GM21529 (cell line): Measurements from ENCODE around the gene EGFL7.

Source experiments
- ATAC-seq: cut with Tn5 transposase; IDR thresholded peaks from one replicate; pipeline ENCODE4 v1.9.1; 2021; ENCODE audit not compliant: unreplicated experiment

Gene EGFL7

GRCh38 chr9:136713550-136713949, 50.8 kb downstream of the EGFL7 start:
- no peak for ATAC-seq

- ATAC-seq, result no peak
Observed at GRCh38 chr9:136714096-136714892, 51.6 kb downstream of the EGFL7 start.

GRCh38 chr9:136714893-136715274, 52.2 kb downstream of the EGFL7 start:
- no peak for ATAC-seq

- no peak for ATAC-seq
Observed at GRCh38 chr9:136717399-136717798, 54.7 kb downstream of the EGFL7 start.

GRCh38 chr9:136718345-136719194, 55.9 kb downstream of the EGFL7 start:
- no peak for ATAC-seq

GRCh38 chr9:136719195-136719880, 56.6 kb downstream of the EGFL7 start:
- no peak for ATAC-seq

- no peak for ATAC-seq
Observed at GRCh38 chr9:136720251-136720897, 57.7 kb downstream of the EGFL7 start.

GRCh38 chr9:136720898-136721338, 58.2 kb downstream of the EGFL7 start:
- no peak for ATAC-seq

GRCh38 chr9:136721339-136722092, 58.8 kb downstream of the EGFL7 start:
- ATAC-seq, result no peak
